ENCODE results near the gene SLC35B2.

SLC35B2 gene

GRCh38 chr6:44264154-44265006, 7.1 kb upstream of the SLC35B2 start:
- Histone ChIP-seq H3K27ac (ENCODE audit: low read depth, low read length) (peak overlapping the region; percentile 84), H3K27me3 (ENCODE audit: control insufficient read depth in 1 of 2, insufficient read depth in 2 of 2, low read length in 2 of 2) (peaks cover 11 to 13% of the 10 kb centered on the region in 2 donors), H3K9me3 (ENCODE audit: low read length) (no peaks in the 10 kb centered on the region), H3K36me3 (ENCODE audit: insufficient read depth, low read length) (peaks cover 8% of the 10 kb centered on the region), H3K4me3 (ENCODE audit: low read depth in 1 of 2, low read length in 2 of 2) (peak overlapping the region; percentile 79 to 81), H3K9ac (ENCODE audit: low read length) (peak overlapping the region; percentile 53), H3K4me1 (ENCODE audit: insufficient read depth, low read length) (peaks cover 29% of the 10 kb centered on the region)

- H3K4me3 ChIP-seq (ENCODE audit: low read depth in 1 of 2, low read length in 2 of 2) = peak overlapping the region; percentile 79 to 81
These were observed 6.2 kb upstream of the SLC35B2 start for GRCh38 chr6:44263354-44264100.

GRCh38 chr6:44262467-44263353, 5.4 kb upstream of the SLC35B2 start:
- H3K27me3 ChIP-seq (ENCODE audit: control insufficient read depth in 1 of 2, insufficient read depth in 2 of 2, low read length in 2 of 2) = no peaks in the 10 kb centered on the region
- H3K36me3 ChIP-seq (ENCODE audit: insufficient read depth, low read length) = peaks cover 8% of the 10 kb centered on the region
- H3K4me3 ChIP-seq (ENCODE audit: low read depth in 1 of 2, low read length in 2 of 2) = peak overlapping the region; percentile 18 to 79
- no peak overlapping the region for H3K27ac ChIP-seq (ENCODE audit: low read depth, low read length)
- H3K9ac ChIP-seq (ENCODE audit: low read length) = no peak overlapping the region
- peaks cover 32% of the 10 kb centered on the region for H3K4me1 ChIP-seq (ENCODE audit: insufficient read depth, low read length)
- H3K9me3 ChIP-seq (ENCODE audit: low read length) = no peaks in the 10 kb centered on the region

More at GRCh38 chr6:44263354-44264100, 6.2 kb upstream of the SLC35B2 start:
- H3K27ac ChIP-seq (ENCODE audit: low read depth, low read length) = no peak overlapping the region
- H3K27me3 ChIP-seq (ENCODE audit: control insufficient read depth in 1 of 2, insufficient read depth in 2 of 2, low read length in 2 of 2) = peaks cover 5 to 7% of the 10 kb centered on the region in 2 donors
- H3K36me3 ChIP-seq (ENCODE audit: insufficient read depth, low read length) = peaks cover 8% of the 10 kb centered on the region
- no peaks in the 10 kb centered on the region for H3K9me3 ChIP-seq (ENCODE audit: low read length)
- H3K9ac ChIP-seq (ENCODE audit: low read length) = no peak overlapping the region
- H3K4me1 ChIP-seq (ENCODE audit: insufficient read depth, low read length) = peaks cover 29% of the 10 kb centered on the region

- no peak overlapping the region for H3K4me3 ChIP-seq (ENCODE audit: low read depth in 1 of 2, low read length in 2 of 2)
These were observed 4.3 kb upstream of the SLC35B2 start for GRCh38 chr6:44261581-44261980.

DNA sequence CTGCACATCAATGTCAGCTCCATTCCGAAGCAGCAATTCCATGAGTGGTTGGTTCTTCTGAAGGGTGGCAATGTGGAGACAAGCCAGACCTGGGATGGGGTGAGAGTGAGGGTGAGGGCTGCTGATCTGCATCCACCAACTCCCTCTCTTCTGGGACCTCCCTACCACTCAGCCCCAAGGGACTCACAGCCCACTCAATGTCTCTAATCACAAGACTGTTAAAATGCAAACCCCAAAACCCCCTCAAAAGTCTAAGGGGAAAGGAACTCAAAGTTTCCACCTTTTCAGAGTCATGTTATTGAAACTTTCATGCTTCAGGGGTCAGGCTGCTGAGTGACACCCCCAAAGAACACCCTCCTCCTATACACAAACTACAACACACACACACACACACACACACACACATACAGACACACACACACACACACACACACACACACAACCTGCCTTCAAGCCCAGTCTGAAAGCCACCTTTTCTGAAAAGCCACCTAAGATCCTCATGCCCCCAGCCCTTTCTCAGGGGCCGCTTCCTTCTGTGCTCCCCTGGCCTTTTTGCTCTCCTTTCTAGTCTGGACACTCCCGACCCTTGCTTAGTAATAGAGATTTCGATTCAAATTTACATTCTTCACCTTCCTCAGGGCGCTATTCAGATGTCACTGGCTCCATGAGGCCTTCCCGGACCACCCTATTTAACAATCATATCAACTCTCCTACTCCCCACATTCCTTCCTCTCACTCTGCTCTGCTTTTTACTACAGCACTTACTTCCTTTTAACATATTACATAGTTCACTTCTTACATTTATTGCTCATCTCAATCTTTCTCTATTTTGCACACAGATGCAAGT, 3.3 kb upstream of the SLC35B2 start:
- Histone ChIP-seq H3K27ac (ENCODE audit: low read depth, low read length) (no peak overlapping the region), H3K9me3 (ENCODE audit: low read length) (no peaks in the 10 kb centered on the region), H3K36me3 (ENCODE audit: insufficient read depth, low read length) (peaks cover 8% of the 10 kb centered on the region), H3K27me3 (ENCODE audit: control insufficient read depth in 1 of 2, insufficient read depth in 2 of 2, low read length in 2 of 2) (no peaks in the 10 kb centered on the region), H3K4me3 (ENCODE audit: low read depth in 1 of 2, low read length in 2 of 2) (no peak overlapping the region), H3K4me1 (ENCODE audit: insufficient read depth, low read length) (peaks cover 47% of the 10 kb centered on the region), H3K9ac (ENCODE audit: low read length) (no peak overlapping the region)

More at GRCh38 chr6:44261581-44261980, 4.3 kb upstream of the SLC35B2 start:
- H3K4me1 ChIP-seq (ENCODE audit: insufficient read depth, low read length) = peaks cover 38% of the 10 kb centered on the region
- peaks cover 8% of the 10 kb centered on the region for H3K36me3 ChIP-seq (ENCODE audit: insufficient read depth, low read length)
- H3K9me3 ChIP-seq (ENCODE audit: low read length) = no peaks in the 10 kb centered on the region
- H3K27ac ChIP-seq (ENCODE audit: low read depth, low read length) = no peak overlapping the region
- no peak overlapping the region for H3K9ac ChIP-seq (ENCODE audit: low read length)
- no peaks in the 10 kb centered on the region for H3K27me3 ChIP-seq (ENCODE audit: control insufficient read depth in 1 of 2, insufficient read depth in 2 of 2, low read length in 2 of 2)

DNA sequence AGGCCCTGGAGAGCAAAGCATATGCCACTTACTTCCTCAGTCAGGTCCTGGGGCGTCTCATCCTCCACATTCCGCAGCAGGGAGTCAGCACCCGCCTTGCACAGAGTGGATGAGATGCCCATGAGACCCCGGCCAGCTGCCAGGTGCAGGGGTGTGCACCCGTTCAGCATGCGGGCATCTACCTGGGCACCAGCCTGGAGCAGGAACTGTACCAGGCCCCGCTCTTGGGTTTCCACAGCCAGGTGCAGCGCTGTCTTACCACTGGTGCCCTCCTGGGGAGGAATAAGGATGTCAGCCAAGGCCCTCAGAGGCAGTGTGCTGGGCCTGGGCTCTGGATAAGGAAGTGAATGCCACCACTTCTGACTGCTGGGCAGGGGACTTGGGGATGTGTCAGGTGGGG, 2.7 kb upstream of the SLC35B2 start:
- H3K27me3 ChIP-seq (ENCODE audit: control insufficient read depth in 1 of 2, insufficient read depth in 2 of 2, low read length in 2 of 2) = no peaks in the 10 kb centered on the region
- no peak overlapping the region for H3K4me3 ChIP-seq (ENCODE audit: low read depth in 1 of 2, low read length in 2 of 2)
- peaks cover 47% of the 10 kb centered on the region for H3K4me1 ChIP-seq (ENCODE audit: insufficient read depth, low read length)
- peaks cover 11% of the 10 kb centered on the region for H3K36me3 ChIP-seq (ENCODE audit: insufficient read depth, low read length)
- no peak overlapping the region for H3K27ac ChIP-seq (ENCODE audit: low read depth, low read length)
- no peak overlapping the region for H3K9ac ChIP-seq (ENCODE audit: low read length)
- H3K9me3 ChIP-seq (ENCODE audit: low read length) = no peaks in the 10 kb centered on the region

DNA sequence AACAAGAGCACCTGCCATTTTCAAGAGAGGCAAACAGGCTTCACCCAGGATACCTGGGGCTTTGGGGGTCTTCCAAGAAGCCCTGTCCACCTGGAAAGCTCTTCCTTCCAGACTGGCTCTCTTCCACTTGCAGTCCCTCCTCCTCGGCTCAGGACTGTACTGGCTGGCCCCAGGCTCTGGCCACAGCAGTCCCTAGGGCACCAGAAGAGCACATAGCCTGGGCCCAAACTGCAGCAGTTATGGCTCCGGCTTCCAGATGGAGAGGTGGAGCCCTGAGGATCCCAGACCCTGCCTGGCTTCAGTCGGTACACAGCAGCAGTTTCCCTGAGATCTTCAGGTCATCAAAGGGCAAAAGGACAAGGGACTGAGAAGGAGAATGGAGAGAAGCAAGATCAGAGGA, 1.6 kb upstream of the SLC35B2 start:
- peaks cover 36% of the 10 kb centered on the region for H3K4me1 ChIP-seq (ENCODE audit: insufficient read depth, low read length)
- H3K4me3 ChIP-seq (ENCODE audit: low read depth in 1 of 2, low read length in 2 of 2) = no peak overlapping the region
- H3K27me3 ChIP-seq (ENCODE audit: control insufficient read depth in 1 of 2, insufficient read depth in 2 of 2, low read length in 2 of 2) = no peaks in the 10 kb centered on the region
- peaks cover 21% of the 10 kb centered on the region for H3K36me3 ChIP-seq (ENCODE audit: insufficient read depth, low read length)
- no peak overlapping the region for H3K9ac ChIP-seq (ENCODE audit: low read length)
- no peaks in the 10 kb centered on the region for H3K9me3 ChIP-seq (ENCODE audit: low read length)
- no peak overlapping the region for H3K27ac ChIP-seq (ENCODE audit: low read depth, low read length)

DNA sequence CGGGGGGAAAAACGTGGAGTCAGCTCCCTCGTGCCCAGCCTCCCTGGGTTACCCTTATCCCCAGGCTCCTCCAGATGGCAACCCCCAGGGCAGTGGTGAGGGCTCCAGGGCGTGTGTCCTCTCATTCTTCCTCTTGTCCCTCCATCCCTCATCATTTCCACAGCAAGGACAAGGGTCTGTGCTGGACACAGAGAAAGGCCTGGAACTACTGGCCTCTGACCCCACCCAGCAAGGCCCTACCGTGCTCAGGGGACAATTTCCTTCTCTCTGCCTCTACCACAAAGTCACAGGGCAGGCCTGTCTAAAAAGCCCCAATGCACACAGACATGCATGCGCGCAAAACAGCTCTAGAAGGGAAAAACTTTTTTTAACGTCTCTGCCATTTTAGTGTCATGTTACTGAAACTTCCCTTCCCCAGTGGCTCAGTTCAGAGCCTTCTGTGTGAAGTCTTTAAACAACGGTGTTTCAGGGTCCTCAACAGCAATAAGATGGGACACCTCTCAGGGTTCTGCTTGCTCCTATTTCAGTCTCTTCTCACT, 1.1 kb upstream of the SLC35B2 start:
- Histone ChIP-seq H3K36me3 (ENCODE audit: insufficient read depth, low read length) (peaks cover 26% of the 10 kb centered on the region), H3K9ac (ENCODE audit: low read length) (no peak overlapping the region), H3K4me3 (ENCODE audit: low read depth in 1 of 2, low read length in 2 of 2) (no peak overlapping the region), H3K27ac (ENCODE audit: low read depth, low read length) (no peak overlapping the region), H3K4me1 (ENCODE audit: insufficient read depth, low read length) (peaks cover 32% of the 10 kb centered on the region), H3K27me3 (ENCODE audit: control insufficient read depth in 1 of 2, insufficient read depth in 2 of 2, low read length in 2 of 2) (no peaks in the 10 kb centered on the region), H3K9me3 (ENCODE audit: low read length) (no peaks in the 10 kb centered on the region)

GRCh38 chr6:44257753-44258324, 511 bp upstream of the SLC35B2 start:
- Histone ChIP-seq H3K4me1 (ENCODE audit: insufficient read depth, low read length) (peaks cover 26% of the 10 kb centered on the region), H3K36me3 (ENCODE audit: insufficient read depth, low read length) (peaks cover 31% of the 10 kb centered on the region), H3K27ac (ENCODE audit: low read depth, low read length) (no peak overlapping the region), H3K4me3 (ENCODE audit: low read depth in 1 of 2, low read length in 2 of 2) (peak overlapping the region; percentile 65 to 94), H3K27me3 (ENCODE audit: control insufficient read depth in 1 of 2, insufficient read depth in 2 of 2, low read length in 2 of 2) (no peaks in the 10 kb centered on the region), H3K9me3 (ENCODE audit: low read length) (no peaks in the 10 kb centered on the region), H3K9ac (ENCODE audit: low read length) (peak overlapping the region; percentile 67)

DNA sequence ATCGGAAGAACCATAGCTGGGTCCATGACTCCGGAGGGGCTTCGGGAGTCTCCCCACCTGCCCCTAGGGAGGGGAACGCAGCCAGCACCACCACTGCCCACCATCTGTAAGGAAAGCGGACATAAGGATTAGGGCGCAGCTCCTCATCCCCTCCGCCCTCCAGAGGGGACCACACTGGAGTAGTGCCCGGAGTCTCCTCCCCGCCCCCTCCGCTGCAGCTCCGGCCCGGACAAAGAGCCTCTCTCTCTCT, 628 bp downstream of the SLC35B2 start:
- peaks cover 39% of the 10 kb centered on the region for H3K36me3 ChIP-seq (ENCODE audit: insufficient read depth, low read length)
- peaks cover 18% of the 10 kb centered on the region for H3K4me1 ChIP-seq (ENCODE audit: insufficient read depth, low read length)
- H3K4me3 ChIP-seq (ENCODE audit: low read depth in 1 of 2, low read length in 2 of 2) = peak overlapping the region; percentile 82 to 94
- no peaks in the 10 kb centered on the region for H3K27me3 ChIP-seq (ENCODE audit: control insufficient read depth in 1 of 2, insufficient read depth in 2 of 2, low read length in 2 of 2)
- H3K27ac ChIP-seq (ENCODE audit: low read depth, low read length) = peak overlapping the region; percentile 83
- peak overlapping the region; percentile 81 for H3K9ac ChIP-seq (ENCODE audit: low read length)
- no peaks in the 10 kb centered on the region for H3K9me3 ChIP-seq (ENCODE audit: low read length)

Measured in muscle layer of colon (tissue), 2 donors.